NCI-H345 (cell line): Measurements from ENCODE around the gene TCF15.

ENCODE experiments used
- DNase-seq: peaks from one replicate; lab custom pipeline; 2025; lab: John Stamatoyannopoulos, UW

Gene TCF15

DNA sequence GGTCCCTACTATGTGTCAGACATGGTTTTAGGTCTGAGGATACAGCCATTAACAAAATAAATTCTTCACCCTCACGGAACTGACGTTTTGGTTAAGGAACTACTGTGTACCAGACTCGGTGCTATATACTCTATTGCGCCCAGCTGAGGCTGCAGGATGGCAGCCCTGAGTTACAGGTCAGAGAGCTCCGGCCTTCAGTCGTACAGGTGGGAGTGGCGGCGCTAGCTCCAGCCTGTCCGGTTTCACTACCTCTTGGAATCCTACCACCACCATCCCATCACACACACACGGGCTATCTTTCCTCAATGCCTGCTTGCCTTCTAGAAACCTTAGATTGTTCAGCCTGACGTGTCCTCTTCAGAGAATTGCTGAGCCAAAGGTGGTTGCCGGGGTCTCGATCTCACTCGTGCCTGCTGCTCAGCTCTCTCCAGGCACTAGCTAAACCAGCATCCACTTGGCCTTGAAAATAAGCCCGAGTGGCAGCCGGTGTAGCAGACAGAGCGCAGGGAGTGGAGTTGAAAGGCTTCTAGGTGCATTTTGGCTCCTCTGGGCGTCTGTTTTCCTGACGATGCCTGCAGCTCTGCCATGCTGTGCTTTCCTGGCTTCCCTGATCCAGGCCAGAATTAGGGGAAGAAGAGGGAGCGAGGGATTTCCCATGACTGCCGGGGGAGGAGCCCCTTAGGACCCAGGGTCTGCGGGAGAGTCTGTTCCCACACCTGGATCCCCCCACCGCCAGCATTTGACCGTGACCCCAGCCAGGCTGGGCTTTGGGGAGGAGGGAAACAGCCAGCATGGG, 1.1 kb upstream of the TCF15 start:
- no peak for DNase-seq

DNA sequence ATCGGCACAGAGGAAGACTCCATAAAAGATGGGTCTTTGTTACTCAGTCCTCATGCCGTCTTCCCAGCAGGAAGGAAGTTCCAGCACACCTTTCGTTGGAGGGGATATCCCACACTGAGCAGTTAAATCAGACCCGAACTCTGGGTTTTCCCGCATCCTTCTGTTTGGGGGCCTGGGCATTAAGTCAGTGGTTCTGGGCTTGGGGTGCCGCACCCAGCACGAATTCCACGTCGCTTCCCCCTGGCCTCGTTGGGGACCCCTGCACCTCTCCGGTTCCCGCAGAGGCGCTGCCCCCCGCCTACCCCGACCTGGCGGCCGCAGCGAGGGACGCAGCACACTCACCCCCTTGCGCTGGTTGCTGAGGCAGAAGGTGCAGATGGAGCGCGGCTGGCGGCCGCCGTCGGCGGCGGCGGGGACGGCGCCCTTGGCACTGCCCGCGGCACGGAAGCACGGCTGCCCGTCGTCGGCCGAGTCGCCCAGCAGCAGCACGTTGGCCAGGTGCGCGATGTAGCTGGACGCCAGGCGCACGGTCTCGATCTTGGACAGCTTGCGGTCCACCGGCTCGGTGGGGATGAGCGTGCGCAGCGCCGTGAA, 641 bp downstream of the TCF15 start:
- no peak for DNase-seq

DNA sequence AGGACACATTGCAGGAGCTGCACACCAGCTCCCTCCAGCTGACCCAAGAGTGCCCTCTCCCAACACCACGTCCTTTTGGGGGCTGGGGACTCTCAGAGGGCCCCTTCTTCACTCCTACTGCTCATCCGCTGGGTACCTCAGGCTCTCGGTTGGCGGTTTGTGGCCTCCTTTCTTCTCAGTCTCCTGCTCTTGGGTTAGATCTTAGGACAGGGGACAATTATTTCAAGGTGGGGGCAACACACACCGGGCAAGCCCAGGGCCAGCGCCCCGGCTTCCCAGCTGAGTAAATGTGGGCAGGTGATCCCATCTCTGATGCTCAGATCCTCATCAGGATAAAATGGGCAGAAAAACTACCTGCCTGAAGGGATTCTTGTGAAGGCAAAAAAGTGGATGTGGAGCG, 1.1 kb downstream of the TCF15 start:
- no peak for DNase-seq

DNA sequence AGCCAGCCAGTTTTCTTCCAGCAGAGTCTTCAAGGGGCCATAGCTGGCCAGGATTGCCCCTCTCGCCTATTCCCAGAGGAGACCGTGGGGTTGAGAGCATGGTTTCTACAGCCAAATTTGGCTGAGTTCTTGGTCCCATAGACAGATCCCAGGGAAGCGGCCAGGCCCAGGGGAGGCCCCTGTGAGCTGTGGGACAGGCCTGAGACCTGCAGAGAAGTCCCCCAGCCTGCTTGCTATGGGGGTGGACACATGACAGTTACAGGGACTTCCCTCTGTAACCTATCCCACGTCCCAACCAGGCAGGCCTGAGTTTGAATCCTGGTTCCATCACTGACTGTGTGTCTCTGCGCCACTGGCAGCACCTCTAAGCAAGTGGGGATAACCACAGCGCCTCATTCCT, 2.6 kb downstream of the TCF15 start:
- DNase-seq: no peak

DNA sequence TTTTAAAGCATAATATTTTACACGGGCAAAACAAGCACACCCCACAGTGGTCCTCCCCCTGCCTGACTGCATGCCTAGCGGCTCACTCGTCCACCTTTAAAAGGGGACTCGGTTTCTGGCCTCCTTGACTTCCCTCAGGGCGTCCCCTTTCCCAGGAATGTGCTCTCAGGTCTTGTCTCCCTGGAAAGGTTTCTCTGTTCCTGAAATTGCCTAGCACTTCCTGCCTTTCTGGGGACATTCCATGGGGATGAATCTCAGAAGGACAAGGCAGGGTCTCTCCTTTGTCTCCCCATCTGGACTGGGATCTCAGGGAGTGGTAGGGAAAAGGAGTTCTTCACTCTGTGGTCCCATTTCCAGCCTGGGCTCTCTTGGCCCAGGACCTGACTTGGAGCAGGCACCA, 4.9 kb downstream of the TCF15 start:
- no peak for DNase-seq

DNA sequence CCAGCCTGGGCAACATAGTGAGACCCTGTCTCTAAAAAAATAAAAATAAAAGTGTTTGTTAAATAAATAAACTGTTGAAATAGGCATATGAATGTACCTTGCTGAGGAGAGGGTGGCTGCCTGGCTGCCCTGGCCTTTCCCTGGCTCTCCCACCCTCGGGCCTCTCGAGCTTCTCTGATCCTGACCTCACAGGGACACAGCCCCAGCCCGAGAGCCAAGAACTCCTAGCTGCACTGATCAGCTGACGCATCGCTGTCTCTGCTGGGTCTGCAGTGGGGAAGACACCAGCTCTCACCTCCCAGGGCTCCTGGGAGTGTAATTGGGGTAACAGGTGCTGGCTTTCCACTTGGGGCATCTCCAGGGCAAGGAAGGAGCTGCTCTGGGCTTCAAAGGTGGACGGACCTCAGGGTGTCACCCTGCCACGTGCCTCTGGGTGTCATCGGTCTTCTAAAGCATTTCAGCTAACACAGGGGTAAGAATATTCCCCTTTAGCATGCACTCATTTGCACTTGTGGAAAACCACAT, 6.9 kb downstream of the TCF15 start:
- DNase-seq: no peak

DNA sequence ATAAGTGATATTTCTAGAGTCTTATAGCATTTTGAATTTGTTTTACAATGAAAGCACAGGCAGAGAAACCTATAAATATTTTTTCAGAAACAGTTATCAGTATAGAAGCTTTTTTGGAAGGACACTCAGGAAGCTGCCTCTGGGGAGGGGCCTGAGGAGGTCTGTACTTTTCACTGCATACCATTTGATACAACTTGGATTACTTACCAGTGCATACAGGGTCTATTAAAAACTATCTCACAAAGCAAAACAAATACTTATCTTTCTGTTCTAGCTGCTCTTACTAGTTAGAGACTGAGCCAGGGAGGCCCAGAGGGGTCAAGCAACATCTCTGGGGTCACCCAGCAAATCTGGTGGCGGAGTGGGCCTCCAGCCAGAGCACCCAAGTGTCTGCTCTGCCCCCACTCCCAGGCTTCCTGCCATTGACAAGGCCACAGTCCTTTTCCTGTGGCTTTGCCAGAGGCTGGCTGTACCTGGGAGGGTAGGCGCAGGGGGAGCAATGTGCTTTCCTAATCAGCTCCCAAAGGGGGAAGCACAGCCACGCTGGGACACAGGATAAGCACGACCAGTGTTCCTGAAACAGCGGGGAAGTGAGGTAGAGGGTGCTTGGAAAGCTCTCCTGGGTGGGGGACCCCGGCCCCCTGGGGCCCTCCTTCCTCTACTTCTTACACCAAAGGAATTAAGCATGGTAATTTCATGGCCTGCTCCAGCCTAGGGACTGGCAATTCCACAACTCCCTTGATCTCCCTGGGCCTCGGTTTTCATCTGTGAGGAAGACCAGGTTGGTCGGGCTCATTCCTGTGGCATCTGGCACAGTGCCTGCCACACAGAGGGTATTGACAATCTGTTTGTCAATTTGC, 7.8 kb downstream of the TCF15 start:
- DNase-seq: no peak

DNA sequence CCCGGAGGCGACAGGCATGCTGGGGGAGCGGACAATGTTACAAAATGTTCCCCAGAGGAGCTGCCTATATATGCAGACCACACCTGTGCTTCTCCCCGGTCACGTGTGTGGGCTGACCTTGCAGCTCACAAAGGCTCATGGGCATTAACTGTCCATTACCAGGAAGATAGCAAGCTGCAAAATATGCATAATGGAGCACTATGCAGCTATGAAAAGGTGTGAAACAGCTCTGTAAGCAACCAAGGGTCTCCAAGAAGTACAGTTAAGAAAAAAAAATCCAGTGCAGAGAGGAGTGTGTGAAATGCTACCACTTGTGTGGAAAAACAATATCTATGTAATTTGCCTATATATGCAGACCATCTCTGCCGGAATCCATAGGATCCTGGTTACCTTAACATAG, 9.4 kb downstream of the TCF15 start:
- no peak for DNase-seq

DNA sequence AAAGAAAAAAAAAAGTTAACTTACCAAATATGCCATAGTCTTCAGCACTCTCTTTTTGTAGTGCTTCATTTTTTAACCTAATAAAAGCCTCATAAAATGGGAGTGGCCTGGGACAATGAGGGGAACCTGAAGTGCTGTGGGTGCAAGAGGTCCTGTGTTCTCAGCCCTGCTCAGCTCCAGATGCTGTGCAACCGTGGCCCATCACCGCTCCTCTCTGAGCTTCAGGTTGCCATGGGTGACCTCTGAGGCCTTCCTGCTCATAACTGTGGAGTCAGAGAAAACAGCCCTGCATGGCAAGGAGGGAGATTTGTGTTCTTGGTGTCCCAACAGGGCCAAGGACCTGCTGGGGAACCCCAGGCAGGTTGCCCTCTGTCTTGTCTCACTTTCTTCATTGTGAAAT, 10.0 kb downstream of the TCF15 start:
- DNase-seq: no peak

DNA sequence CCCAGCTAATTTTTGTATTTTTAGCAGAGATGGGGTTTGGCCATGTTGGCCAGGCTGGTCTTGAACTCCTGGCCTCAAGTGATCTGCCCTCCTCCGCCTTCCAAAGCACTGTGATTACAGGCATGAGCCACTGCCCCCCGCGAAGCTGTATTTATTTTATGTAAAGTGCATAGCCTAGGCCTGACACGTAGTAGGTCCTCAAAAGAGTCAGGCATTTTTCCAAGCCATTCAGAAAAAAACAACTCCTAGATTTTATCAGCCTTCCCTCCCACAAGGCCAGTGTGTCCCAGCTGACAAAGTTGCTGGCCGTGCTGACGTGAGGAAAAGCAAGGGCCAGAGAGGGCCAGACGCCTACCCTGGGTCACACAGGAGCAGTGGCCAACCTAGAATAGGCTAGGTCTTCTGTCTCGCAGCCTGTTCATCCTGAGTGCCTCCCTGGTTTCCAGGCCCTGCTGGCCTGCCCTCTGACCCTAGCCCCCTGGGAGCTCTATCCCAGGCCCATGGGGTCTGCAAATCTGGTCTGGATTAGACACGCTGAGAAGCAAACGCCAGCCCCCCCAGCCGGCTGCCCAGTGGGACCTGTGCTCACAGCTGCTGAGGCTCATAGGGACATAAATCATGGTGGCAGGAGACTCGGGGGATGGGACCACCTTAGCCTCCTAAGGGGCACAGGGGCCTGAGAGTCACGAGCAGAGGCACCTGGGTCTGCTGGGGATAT, 11.8 kb downstream of the TCF15 start:
- no peak for DNase-seq

DNA sequence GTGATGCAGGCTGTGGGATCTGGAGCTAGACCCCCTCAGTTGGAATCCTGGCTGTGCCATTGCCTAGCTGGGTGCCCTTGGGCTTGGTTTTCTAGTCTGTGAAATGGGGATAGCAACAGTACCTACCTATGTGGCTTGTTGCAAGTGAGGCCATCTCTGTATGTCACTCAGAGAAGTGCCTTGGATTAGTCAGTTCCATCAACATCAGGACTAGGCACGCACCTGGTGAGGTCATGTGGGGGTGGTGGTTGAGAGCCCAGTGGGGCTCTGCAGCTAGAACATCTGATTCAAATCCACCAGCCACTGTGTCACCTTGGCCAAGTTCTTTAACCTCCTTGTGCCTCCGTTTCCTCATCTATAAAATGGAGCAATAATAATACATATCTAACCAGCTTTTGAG, 12.5 kb downstream of the TCF15 start:
- no peak for DNase-seq

DNA sequence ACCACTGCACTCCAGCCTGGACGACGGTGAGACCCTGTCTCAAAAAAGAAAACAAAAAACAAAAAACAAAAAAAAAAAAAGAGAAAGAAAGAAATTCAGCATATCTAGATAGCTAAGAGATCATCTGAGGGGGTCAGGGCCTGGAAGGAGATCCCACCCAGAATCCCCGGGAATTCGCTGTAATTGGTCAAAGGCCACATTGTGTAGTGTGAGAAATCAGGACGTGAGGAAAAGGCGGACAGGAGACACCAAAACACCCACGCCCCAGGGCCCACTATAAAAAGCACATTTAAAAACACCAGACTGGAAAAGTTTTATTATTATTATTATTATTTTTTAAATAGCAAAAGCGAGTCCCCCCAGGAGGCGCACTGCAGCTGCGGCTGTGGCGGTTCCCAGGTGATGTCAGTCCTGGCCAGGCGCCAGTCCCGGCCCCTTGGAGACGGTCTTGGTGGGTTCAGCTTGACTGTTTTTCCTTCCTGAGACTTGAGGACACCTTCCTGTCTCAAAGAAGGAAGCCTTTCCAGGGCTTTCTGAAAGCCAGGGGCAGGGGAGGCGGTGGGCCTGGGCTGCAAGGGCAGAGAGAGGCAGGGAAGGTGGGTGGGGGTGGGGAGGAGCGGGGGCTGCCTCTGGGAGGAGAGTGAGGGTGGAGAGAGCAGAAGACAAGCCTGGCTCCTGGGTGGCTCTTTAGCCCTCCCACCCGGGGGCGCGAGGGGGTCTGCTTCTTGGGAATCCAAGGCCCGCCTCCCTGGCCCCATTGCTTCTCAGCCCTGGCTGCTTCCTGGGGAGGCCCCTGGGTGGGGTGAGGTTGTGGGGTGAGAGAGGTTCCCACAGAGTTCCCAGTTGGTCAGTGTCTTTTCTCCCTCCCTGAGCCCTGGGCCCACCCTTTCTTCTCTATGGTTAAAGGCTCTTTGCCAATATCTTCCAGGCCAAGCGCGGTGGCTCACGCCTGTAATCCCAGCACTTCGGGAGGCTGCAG, 14.5 kb downstream of the TCF15 start:
- no peak for DNase-seq

DNA sequence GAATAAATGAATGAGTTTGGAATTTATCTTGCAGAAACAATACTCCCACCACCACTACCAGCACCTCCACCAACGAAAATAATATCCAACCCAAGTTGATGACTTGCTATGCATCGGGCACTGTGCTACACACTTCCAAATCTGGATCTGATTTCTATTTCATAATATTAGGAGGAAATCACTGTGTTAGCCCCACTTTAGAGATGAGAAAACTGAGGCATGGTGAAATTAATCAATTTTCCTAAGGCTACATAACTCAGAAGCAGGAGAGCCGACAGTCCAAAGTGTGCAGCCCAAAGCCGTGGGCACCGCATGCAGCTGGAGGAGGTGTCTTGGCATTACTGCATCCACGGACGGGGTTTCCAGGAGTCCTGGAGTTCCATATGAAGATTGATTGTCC, 17.6 kb downstream of the TCF15 start:
- DNase-seq: no peak

DNA sequence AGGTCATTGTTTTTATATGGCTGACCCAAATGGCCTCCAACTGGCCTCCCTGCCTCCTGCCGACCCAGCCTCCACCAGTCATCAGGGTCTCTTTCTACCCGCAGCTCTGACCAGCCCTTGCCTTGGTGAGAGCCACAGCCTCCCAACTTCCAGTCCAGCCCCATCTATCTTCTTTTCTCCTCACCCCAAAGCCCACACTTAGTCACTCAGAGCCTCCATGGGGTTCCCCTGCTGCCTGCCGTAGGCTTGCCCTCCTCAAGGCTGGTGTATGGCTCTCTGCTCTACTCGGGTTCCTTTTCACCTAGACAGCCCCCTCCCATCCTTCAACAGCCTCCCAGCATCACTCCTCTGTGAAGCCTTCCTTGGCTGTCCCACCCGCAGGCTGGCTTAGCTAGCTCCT, 18.2 kb downstream of the TCF15 start:
- DNase-seq: no peak

DNA sequence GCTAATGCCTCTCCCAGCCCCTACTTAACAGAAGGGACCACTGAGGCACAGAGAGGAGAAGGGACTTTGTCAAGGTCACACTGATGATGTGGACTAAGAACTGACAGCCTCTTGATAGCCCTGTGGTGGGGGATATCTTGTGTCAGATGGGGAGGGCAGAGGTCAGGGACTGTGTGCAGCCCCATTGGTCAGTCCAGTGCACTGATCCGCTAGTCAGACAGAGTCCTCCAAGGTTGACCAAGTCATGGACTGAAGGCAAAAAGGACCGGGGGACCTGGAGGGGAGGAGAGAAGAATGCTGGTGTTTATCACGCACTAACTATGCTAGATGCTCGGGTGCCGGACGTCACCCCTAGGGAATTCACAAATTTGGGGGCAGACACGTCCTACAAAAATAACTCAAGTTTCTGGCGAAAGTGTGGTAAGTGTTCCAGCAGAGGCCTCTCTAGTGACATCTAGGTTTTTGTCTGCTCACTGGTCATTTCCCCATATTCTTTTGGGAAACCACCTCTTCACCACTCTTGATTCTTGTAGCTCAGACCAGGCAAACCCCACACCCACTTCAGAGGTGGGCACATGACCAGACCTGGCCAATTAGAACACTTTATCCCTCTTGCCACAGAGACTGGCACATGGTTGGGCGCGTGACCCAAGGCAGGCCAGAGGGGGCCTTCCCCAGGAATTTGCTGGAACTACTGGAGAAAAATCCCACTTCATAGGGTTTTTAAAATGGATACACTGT, 21.0 kb downstream of the TCF15 start:
- no peak for DNase-seq

DNA sequence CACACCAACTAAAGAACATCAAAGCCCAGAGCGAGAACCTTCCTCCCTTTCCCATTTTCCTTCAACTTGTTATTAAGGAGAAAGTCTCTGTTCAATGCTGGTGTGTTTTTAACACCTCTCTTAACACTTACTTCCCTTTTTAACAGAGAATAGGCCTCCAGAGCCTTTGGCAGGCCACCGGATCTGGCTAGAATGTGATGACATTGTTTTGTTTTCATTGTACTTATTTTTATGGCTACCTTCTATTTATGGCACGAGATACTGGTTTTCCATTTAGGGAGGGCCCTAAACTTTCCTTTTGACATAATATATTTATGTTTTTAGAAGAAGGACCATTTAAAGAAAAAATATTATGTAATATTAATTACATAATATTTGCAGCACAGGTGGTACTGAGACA, 21.6 kb downstream of the TCF15 start:
- no peak for DNase-seq

DNA sequence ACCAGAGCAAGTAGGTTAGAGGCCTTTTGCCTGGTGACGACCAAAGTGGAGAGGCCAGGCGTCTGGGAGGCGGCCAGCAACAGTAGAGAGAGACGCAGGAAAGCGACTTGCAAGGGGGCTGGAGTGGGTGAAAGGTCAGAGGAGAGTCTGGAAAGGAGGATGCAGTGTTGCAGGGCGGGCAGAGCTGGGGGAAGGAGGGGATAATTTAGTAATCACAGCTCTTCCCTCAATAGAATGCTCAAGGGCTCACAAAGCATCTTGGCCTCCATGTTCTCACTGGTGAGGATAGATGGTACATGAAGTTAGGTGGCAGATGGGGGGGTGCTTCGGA, 25.2 kb downstream of the TCF15 start:
- no peak for DNase-seq

DNA sequence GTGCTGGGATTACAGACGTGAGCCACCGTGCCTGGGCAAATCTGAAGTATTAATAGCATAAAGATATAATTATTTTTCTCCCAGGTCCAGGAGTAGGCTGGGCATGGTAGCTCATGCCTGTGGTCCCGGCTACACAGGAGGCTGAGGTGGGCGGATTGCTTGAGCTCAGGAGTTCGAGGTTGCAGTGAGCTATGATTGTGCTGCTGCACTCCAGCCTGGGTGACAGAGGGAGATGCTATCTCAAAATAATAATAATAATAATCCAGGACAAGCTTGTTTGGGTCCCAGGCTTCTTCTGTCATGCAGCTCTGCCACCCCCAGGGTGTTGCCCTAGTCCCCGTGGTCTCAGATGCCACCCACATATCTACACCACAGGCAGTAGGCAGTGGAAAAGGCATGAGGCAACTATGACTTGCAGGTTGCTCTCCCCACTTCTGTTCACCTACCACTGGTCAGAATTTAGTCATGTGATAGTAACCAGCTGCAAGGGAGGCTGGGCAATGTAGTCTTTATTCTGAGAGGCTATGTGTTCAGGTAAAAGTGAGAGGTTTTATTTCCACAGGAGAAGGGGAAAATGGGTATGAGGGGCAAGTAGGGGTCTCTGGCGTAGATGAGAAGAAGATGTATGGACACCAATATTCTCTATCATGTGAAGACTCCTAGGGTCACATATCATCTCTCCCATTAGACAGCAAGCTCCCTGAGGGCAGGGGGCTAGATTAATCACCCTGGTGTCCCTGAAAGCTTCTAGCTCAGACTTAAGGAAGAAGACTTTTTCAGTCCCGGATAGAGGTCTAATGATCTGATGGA, 25.7 kb downstream of the TCF15 start:
- DNase-seq: no peak

DNA sequence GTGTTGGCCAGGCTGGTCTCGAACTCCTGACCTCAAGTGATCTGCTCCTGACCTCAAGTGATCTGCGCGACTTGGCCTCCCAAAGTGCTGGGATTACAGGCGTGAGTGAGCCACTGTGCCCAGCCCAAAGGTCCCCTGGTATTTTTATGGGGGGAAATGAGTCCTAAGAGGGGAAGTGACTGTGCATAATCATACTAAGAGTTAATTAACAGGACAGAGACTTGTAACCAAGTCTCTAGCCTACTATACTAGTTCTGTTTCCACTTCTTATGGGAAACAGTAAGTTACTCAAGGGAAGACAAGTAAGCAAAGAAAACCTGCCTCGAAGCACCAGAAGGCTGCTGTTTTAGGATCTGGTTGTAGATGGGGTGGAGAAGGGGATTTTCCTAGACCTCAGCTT, 27.9 kb downstream of the TCF15 start:
- DNase-seq: no peak
